IMR-90 (cell line): ENCODE data around the gene SUGCT.

ENCODE experiments used
- BHLHE40 ChIP-seq: fragments of 150-350 bp; IDR thresholded peaks from 2 replicates; pipeline ENCODE4 v1.6.1; 2016; ENCODE audit warnings: mild to moderate bottlenecking, low read depth, low read length
- CHD1 ChIP-seq: IDR thresholded peaks from 2 replicates; pipeline ENCODE4 v1.6.1; 2012; ENCODE audit warnings: low read depth, low read length, improper control_type of control experiment
- CTCF ChIP-seq: conservative IDR thresholded peaks from 2 replicates; pipeline ENCODE4 v1.5.1; 2012; ENCODE audit warnings: mild to moderate bottlenecking, low read depth, low read length, improper control_type of control experiment
- ELK1 ChIP-seq: fragments of 150-350 bp; IDR thresholded peaks from 2 replicates; pipeline ENCODE4 v1.6.1; 2016; ENCODE audit warnings: low read depth, mild to moderate bottlenecking, low read length, moderate library complexity, borderline replicate concordance
- MAFK ChIP-seq: IDR thresholded peaks from 2 replicates; pipeline ENCODE4 v1.6.1; 2012; ENCODE audit warnings: low read depth, low read length, improper control_type of control experiment
- MAZ ChIP-seq: IDR thresholded peaks from 2 replicates; pipeline ENCODE4 v1.6.1; 2012; ENCODE audit warnings: low read depth, mild to moderate bottlenecking, low read length, improper control_type of control experiment, moderate library complexity, borderline replicate concordance
- MXI1 ChIP-seq: IDR thresholded peaks from 2 replicates; pipeline ENCODE4 v1.6.1; 2012; ENCODE audit warnings: low read depth, mild to moderate bottlenecking, low read length, moderate library complexity, borderline replicate concordance
- POLR2A ChIP-seq: IDR thresholded peaks from 2 replicates; pipeline ENCODE4 v1.6.1; 2012; ENCODE audit warnings: mild to moderate bottlenecking, low read depth, low read length
- RFX5 ChIP-seq: IDR thresholded peaks from 2 replicates; pipeline ENCODE4 v1.8.0; 2012; ENCODE audit warnings: low read depth, mild to moderate bottlenecking, low read length, moderate library complexity
- SMC3 ChIP-seq: fragments of 150-350 bp; IDR thresholded peaks from 2 replicates; pipeline ENCODE4 v1.6.1; 2016; ENCODE audit warnings: low read depth, mild to moderate bottlenecking, antibody characterized with exemption, low read length, moderate library complexity
- USF2 ChIP-seq: fragments of 150-350 bp; IDR thresholded peaks from 2 replicates; pipeline ENCODE4 v1.6.1; 2017; ENCODE audit warnings: mild to moderate bottlenecking, antibody characterized with exemption, low read length, low read depth

- TF ChIP-seq CTCF (no peak), ELK1 (no peak), MXI1 (no peak), CHD1 (no peak), MAZ (no peak), BHLHE40 (no peak), MAFK (no peak), POLR2A (no peak), SMC3 (no peak), RFX5 (no peak), USF2 (no peak)
Observed at GRCh38 chr7:40890088-40890692, 755.4 kb downstream of the SUGCT start.
